Measurements from ENCODE around the gene ATXN7L2.

Gene ATXN7L2

DNA sequence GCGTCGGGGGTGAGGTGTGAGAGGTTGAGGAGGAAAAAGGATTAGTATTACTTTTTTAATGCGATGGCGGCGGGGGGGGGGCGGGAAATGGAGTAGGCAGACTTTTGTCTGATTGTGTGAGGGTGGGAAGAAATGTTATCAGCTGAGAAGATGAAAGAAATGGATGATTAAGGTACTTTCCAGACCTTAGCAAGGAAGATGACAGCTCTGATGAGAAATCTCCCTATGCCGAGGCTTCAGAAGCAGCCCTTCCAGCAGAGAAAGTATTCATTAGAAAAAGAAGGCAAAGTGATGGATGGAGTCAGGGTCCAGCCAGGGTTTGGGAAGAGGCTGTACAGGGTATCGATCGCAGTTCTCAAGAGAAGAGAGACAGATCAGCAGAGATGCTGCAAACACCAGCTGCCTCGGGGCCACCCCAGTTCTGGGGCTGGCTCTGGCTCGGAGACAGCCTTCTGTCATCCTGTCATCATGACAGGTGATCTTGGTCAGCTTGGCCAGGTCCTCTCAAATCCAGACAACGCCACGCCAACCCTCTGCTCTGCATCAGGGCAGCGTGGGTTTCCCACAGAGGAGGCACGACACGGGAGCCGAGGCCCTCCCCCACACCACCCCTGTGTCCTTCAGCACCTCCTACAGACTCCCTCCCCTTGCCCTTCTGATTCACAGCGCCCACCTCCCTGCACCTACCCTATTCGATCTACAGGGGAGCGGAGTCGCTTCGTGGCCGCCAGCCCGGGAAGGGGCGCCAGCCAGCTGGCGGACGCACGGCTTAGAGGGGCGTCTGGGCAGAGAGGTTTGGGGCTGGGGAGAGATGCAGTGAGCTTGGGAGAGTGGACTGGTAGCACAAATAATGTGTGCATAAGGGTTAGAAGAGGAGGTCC lies 674 bp upstream of the ATXN7L2 start:
- Histone ChIP-seq H3K4me1 (ENCODE audit: control insufficient read depth in 2 of 2, insufficient read depth in 1 of 2, low read depth in 1 of 2, low read length in 2 of 2) (peaks cover 10 to 12% of the 10 kb centered on the region in 2 donors), H3K4ac (ENCODE audit: low read length) (no peak overlapping the region), H3K4me2 (ENCODE audit: insufficient read depth, low read length, poor library complexity, severe bottlenecking) (peak overlapping the region; percentile 86), H3K9me3 (replicated peaks in 1 of 2; ENCODE audit: control insufficient read depth in 2 of 2, insufficient read depth in 1 of 2, low read depth in 1 of 2, low read length in 2 of 2) (no peaks in the 10 kb centered on the region), H3K27me3 (ENCODE audit: control insufficient read depth in 3 of 3, insufficient read depth in 3 of 3, low read depth in 1 of 3, low read length in 3 of 3) (peaks cover 0 to 44% (median 11%) of the 10 kb centered on the region in 3 experiments), H2AK5ac (ENCODE audit: low read depth, low read length) (no peak overlapping the region), H2BK120ac (ENCODE audit: low read depth, low read length) (no peak overlapping the region), H2BK12ac (ENCODE audit: low read length) (no peak overlapping the region), H3K23ac (ENCODE audit: low read depth, low read length, poor library complexity) (no peak overlapping the region), H3K14ac (ENCODE audit: low read length) (no peak overlapping the region), H2BK5ac (ENCODE audit: low read length) (peak overlapping the region; percentile 78), H3K36me3 (replicated peaks in 1 of 2; ENCODE audit: control insufficient read depth in 2 of 2, insufficient read depth in 2 of 2, low read length in 2 of 2) (peaks cover 1 to 20% of the 10 kb centered on the region in 2 donors), H2BK15ac (ENCODE audit: low read length) (peak overlapping the region; percentile 38), H4K8ac (ENCODE audit: low read depth, low read length) (no peak overlapping the region), H3K4me3 (ENCODE audit: low read length in 2 of 2) (peak overlapping the region; percentile 62 to 88), H2AFZ (ENCODE audit: low read length) (peak overlapping the region; percentile 92), H4K91ac (ENCODE audit: low read depth, low read length, poor library complexity) (no peak overlapping the region), H3K18ac (ENCODE audit: low read length) (peak overlapping the region; percentile 86), H3K27ac (replicated peaks; ENCODE audit: low read length) (no peak overlapping the region), H3K79me1 (ENCODE audit: low read depth, low read length) (peaks cover 2% of the 10 kb centered on the region), H3K9ac (ENCODE audit: low read depth, low read length, poor library complexity) (peak overlapping the region; percentile 71)
- no CpG with 5 or more reads among the region's 29 CpGs for WGBS, 2 donors (ENCODE audit: extremely low coverage in 2 of 2, insufficient read length in 2 of 2, insufficient replicate concordance in 1 of 2)
- no peak for DNase-seq (ENCODE audit: low spot score)

- peak overlapping the region; percentile 83 for H2BK15ac ChIP-seq (ENCODE audit: low read length)
- peak overlapping the region; percentile 93 for H4K91ac ChIP-seq (ENCODE audit: low read depth, low read length, poor library complexity)
- peaks cover 10 to 12% of the 10 kb centered on the region in 2 donors for H3K4me1 ChIP-seq (ENCODE audit: control insufficient read depth in 2 of 2, insufficient read depth in 1 of 2, low read depth in 1 of 2, low read length in 2 of 2)
- H3K27me3 ChIP-seq (ENCODE audit: control insufficient read depth in 3 of 3, insufficient read depth in 3 of 3, low read depth in 1 of 3, low read length in 3 of 3): peaks cover 0 to 29% (median 6%) of the 10 kb centered on the region in 3 experiments
- no peaks in the 10 kb centered on the region for H3K9me3 ChIP-seq (replicated peaks in 1 of 2; ENCODE audit: control insufficient read depth in 2 of 2, insufficient read depth in 1 of 2, low read depth in 1 of 2, low read length in 2 of 2)
- H2AK5ac ChIP-seq (ENCODE audit: low read depth, low read length): peak overlapping the region; percentile 72
- H3K4me3 ChIP-seq (ENCODE audit: low read length in 2 of 2): peak overlapping the region; percentile 88 to 98
- H2AFZ ChIP-seq (ENCODE audit: low read length): peak overlapping the region; percentile 100
- no CpG with 5 or more reads among the region's 15 CpGs for WGBS, 2 donors (ENCODE audit: extremely low coverage in 2 of 2, insufficient read length in 2 of 2, insufficient replicate concordance in 1 of 2)
- peak overlapping the region; percentile 70 for H4K8ac ChIP-seq (ENCODE audit: low read depth, low read length)
- H3K4me2 ChIP-seq (ENCODE audit: insufficient read depth, low read length, poor library complexity, severe bottlenecking): peak overlapping the region; percentile 97
- peak overlapping the region; percentile 73 for H3K14ac ChIP-seq (ENCODE audit: low read length)
- H3K27ac ChIP-seq (replicated peaks; ENCODE audit: low read length): no peak overlapping the region
- H3K23ac ChIP-seq (ENCODE audit: low read depth, low read length, poor library complexity): peak overlapping the region; percentile 98
- H2BK12ac ChIP-seq (ENCODE audit: low read length): no peak overlapping the region
- peak overlapping the region; percentile 93 for H3K18ac ChIP-seq (ENCODE audit: low read length)
- H3K4ac ChIP-seq (ENCODE audit: low read length): no peak overlapping the region
- H2BK5ac ChIP-seq (ENCODE audit: low read length): peak overlapping the region; percentile 77
- peaks cover 7 to 35% of the 10 kb centered on the region in 2 donors for H3K36me3 ChIP-seq (replicated peaks in 1 of 2; ENCODE audit: control insufficient read depth in 2 of 2, insufficient read depth in 2 of 2, low read length in 2 of 2)
- no peak for DNase-seq (ENCODE audit: low spot score)
- peaks cover 2% of the 10 kb centered on the region for H3K79me1 ChIP-seq (ENCODE audit: low read depth, low read length)
- no peak overlapping the region for H2BK120ac ChIP-seq (ENCODE audit: low read depth, low read length)
- peak overlapping the region; percentile 96 for H3K9ac ChIP-seq (ENCODE audit: low read depth, low read length, poor library complexity)
These were observed 842 bp downstream of the ATXN7L2 start for GRCh38 chr1:109484519-109484975.

- peaks cover 7 to 39% of the 10 kb centered on the region in 2 donors for H3K36me3 ChIP-seq (replicated peaks in 1 of 2; ENCODE audit: control insufficient read depth in 2 of 2, insufficient read depth in 2 of 2, low read length in 2 of 2)
- no peak overlapping the region for H3K14ac ChIP-seq (ENCODE audit: low read length)
- no peaks in the 10 kb centered on the region for H3K9me3 ChIP-seq (replicated peaks in 1 of 2; ENCODE audit: control insufficient read depth in 2 of 2, insufficient read depth in 1 of 2, low read depth in 1 of 2, low read length in 2 of 2)
- no peak overlapping the region for H2BK12ac ChIP-seq (ENCODE audit: low read length)
- H3K27ac ChIP-seq (replicated peaks; ENCODE audit: low read length): no peak overlapping the region
- peak overlapping the region; percentile 77 for H2BK5ac ChIP-seq (ENCODE audit: low read length)
- H3K4me1 ChIP-seq (ENCODE audit: control insufficient read depth in 2 of 2, insufficient read depth in 1 of 2, low read depth in 1 of 2, low read length in 2 of 2): peaks cover 10 to 12% of the 10 kb centered on the region in 2 donors
- H2BK15ac ChIP-seq (ENCODE audit: low read length): no peak overlapping the region
- no peak overlapping the region for H4K91ac ChIP-seq (ENCODE audit: low read depth, low read length, poor library complexity)
- H4K8ac ChIP-seq (ENCODE audit: low read depth, low read length): no peak overlapping the region
- no peak overlapping the region for H3K4ac ChIP-seq (ENCODE audit: low read length)
- H3K4me2 ChIP-seq (ENCODE audit: insufficient read depth, low read length, poor library complexity, severe bottlenecking): peak overlapping the region; percentile 97
- peak overlapping the region; percentile 100 for H2AFZ ChIP-seq (ENCODE audit: low read length)
- DNase-seq (ENCODE audit: low spot score): no peak
- H3K79me1 ChIP-seq (ENCODE audit: low read depth, low read length): peaks cover 2% of the 10 kb centered on the region
- no peak overlapping the region for H3K23ac ChIP-seq (ENCODE audit: low read depth, low read length, poor library complexity)
- no peak overlapping the region for H3K9ac ChIP-seq (ENCODE audit: low read depth, low read length, poor library complexity)
- no peak overlapping the region for H2BK120ac ChIP-seq (ENCODE audit: low read depth, low read length)
- no CpG with 5 or more reads among the region's 3 CpGs for WGBS, 2 donors (ENCODE audit: extremely low coverage in 2 of 2, insufficient read length in 2 of 2, insufficient replicate concordance in 1 of 2)
- no peak overlapping the region for H2AK5ac ChIP-seq (ENCODE audit: low read depth, low read length)
- no peak overlapping the region for H3K18ac ChIP-seq (ENCODE audit: low read length)
- peaks cover 0 to 24% (median 6%) of the 10 kb centered on the region in 3 experiments for H3K27me3 ChIP-seq (ENCODE audit: control insufficient read depth in 3 of 3, insufficient read depth in 3 of 3, low read depth in 1 of 3, low read length in 3 of 3)
- H3K4me3 ChIP-seq (ENCODE audit: low read length in 2 of 2): peak overlapping the region in 1 of 2 donors; percentile 98
These were observed 1.3 kb downstream of the ATXN7L2 start for GRCh38 chr1:109485001-109485400.

DNA sequence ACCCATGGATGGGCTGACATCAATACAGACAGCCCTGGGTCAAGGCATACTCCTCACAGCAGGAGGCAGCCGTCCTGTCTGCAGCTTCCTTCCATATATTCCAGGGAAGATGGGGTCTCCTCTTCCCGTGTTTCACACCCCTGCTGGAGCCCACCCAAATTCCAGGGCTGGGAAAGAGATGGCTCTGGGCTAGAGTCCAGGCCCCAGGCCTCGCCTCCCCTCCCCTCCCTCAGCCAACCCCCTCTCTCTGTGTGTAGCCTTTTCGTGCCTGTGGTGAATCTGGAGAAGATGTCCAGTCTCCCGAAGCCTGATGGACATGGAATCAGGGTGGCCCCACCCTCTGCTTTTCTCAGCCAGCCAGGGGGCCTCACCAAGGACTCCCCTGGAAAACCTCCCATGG lies 3.6 kb downstream of the ATXN7L2 start:
- Histone ChIP-seq H2BK15ac (ENCODE audit: low read length) (no peak overlapping the region), H3K36me3 (replicated peaks in 1 of 2; ENCODE audit: control insufficient read depth in 2 of 2, insufficient read depth in 2 of 2, low read length in 2 of 2) (peaks cover 17 to 60% of the 10 kb centered on the region in 2 donors), H2BK5ac (ENCODE audit: low read length) (no peak overlapping the region), H3K9ac (ENCODE audit: low read depth, low read length, poor library complexity) (no peak overlapping the region), H3K79me1 (ENCODE audit: low read depth, low read length) (peaks cover 2% of the 10 kb centered on the region), H2AK5ac (ENCODE audit: low read depth, low read length) (no peak overlapping the region), H4K8ac (ENCODE audit: low read depth, low read length) (no peak overlapping the region), H3K14ac (ENCODE audit: low read length) (no peak overlapping the region), H3K18ac (ENCODE audit: low read length) (no peak overlapping the region), H3K27me3 (ENCODE audit: control insufficient read depth in 3 of 3, insufficient read depth in 3 of 3, low read depth in 1 of 3, low read length in 3 of 3) (peaks cover 0 to 4% (median 3%) of the 10 kb centered on the region in 3 experiments), H3K27ac (replicated peaks; ENCODE audit: low read length) (no peak overlapping the region), H3K9me3 (replicated peaks in 1 of 2; ENCODE audit: control insufficient read depth in 2 of 2, insufficient read depth in 1 of 2, low read depth in 1 of 2, low read length in 2 of 2) (no peaks in the 10 kb centered on the region), H4K91ac (ENCODE audit: low read depth, low read length, poor library complexity) (no peak overlapping the region), H3K4me2 (ENCODE audit: insufficient read depth, low read length, poor library complexity, severe bottlenecking) (no peak overlapping the region), H3K23ac (ENCODE audit: low read depth, low read length, poor library complexity) (no peak overlapping the region), H3K4me1 (ENCODE audit: control insufficient read depth in 2 of 2, insufficient read depth in 1 of 2, low read depth in 1 of 2, low read length in 2 of 2) (peaks cover 10 to 12% of the 10 kb centered on the region in 2 donors), H2BK120ac (ENCODE audit: low read depth, low read length) (no peak overlapping the region), H3K4ac (ENCODE audit: low read length) (no peak overlapping the region), H2AFZ (ENCODE audit: low read length) (no peak overlapping the region), H2BK12ac (ENCODE audit: low read length) (no peak overlapping the region), H3K4me3 (ENCODE audit: low read length in 2 of 2) (no peak overlapping the region)
- no peak for DNase-seq (ENCODE audit: low spot score)
- no CpG with 5 or more reads among the region's 5 CpGs for WGBS, 2 donors (ENCODE audit: extremely low coverage in 2 of 2, insufficient read length in 2 of 2, insufficient replicate concordance in 1 of 2)

Measured in neuronal stem cell (in vitro differentiated cells).